ENCODE measurements around the gene SLC5A3. TPM values are rescaled to one million over a fixed set of nuclear protein-coding genes. Genes with fewer than 3 reads are reported as not detected.

Gene SLC5A3
- total and polyA plus RNA-seq, 12 donors: 2.3 to 63.9 (median 37.4) TPM

GRCh38 chr21:34083357-34083756, 10.0 kb downstream of the SLC5A3 start:
- TF ChIP-seq POLR2A (IDR thresholded peaks at IDR 0.05) (no peak), CTCF (IDR thresholded peaks at IDR 0.05) (no peak)
- no peaks in the 10 kb centered on the region for H3K27me3 ChIP-seq
- H3K9me3 ChIP-seq (replicated peaks in 1 of 3): no peaks in the 10 kb centered on the region
- no peak overlapping the region for H3K4me3 ChIP-seq
- H3K4me1 ChIP-seq (replicated peaks in 1 of 2): peaks cover 10 to 36% of the 10 kb centered on the region in 2 donors
- 88 to 92% (median 92%) methylated on average over 3 of the region's 3 CpGs for WGBS, 4 donors
- peaks cover 0 to 8% of the 10 kb centered on the region in 2 donors for H3K36me3 ChIP-seq (replicated peaks in 1 of 2)
- H3K27ac ChIP-seq: no peak overlapping the region
- intact Hi-C loops (cut with DNase I): no loop called here
- no peak for DNase-seq

- no peak for DNase-seq
- Histone ChIP-seq H3K27ac (no peak overlapping the region), H3K27me3 (no peaks in the 10 kb centered on the region), H3K9me3 (replicated peaks in 1 of 3) (no peaks in the 10 kb centered on the region), H3K4me3 (no peak overlapping the region), H3K36me3 (replicated peaks in 1 of 2) (peaks cover 0 to 8% of the 10 kb centered on the region in 2 donors), H3K4me1 (replicated peaks in 1 of 2) (peaks cover 0 to 29% of the 10 kb centered on the region in 2 donors)
- 93 to 98% (median 96%) methylated on average over 2 of the region's 2 CpGs for WGBS, 4 donors
- intact Hi-C loops (cut with DNase I): no loop called here
- no peak for TF ChIP-seq CTCF (IDR thresholded peaks at IDR 0.05)
- TF ChIP-seq POLR2A (IDR thresholded peaks at IDR 0.05): no peak
These were observed 11.8 kb downstream of the SLC5A3 start for GRCh38 chr21:34085129-34085528.

GRCh38 chr21:34086887-34087306, 13.5 kb downstream of the SLC5A3 start:
- Histone ChIP-seq H3K36me3 (replicated peaks in 1 of 2) (peaks cover 0 to 8% of the 10 kb centered on the region in 2 donors), H3K4me1 (replicated peaks in 1 of 2) (peaks cover 4 to 25% of the 10 kb centered on the region in 2 donors), H3K9me3 (replicated peaks in 1 of 3) (no peaks in the 10 kb centered on the region), H3K4me3 (no peak overlapping the region), H3K27ac (no peak overlapping the region), H3K27me3 (no peaks in the 10 kb centered on the region)
- TF ChIP-seq POLR2A (IDR thresholded peaks at IDR 0.05): no peak
- 90 to 100% (median 94%) methylated on average over 5 of the region's 5 CpGs for WGBS, 4 donors
- intact Hi-C loops (cut with DNase I): no loop called here
- no peak for DNase-seq

- no peak for DNase-seq
- WGBS, 4 donors: 96 to 100% (median 98%) methylated on average over 3 of the region's 3 CpGs
- Histone ChIP-seq H3K4me1 (replicated peaks in 1 of 2) (peaks cover 10 to 37% of the 10 kb centered on the region in 2 donors), H3K4me3 (no peak overlapping the region), H3K27me3 (no peaks in the 10 kb centered on the region), H3K36me3 (replicated peaks in 1 of 2) (peaks cover 0 to 8% of the 10 kb centered on the region in 2 donors), H3K9me3 (replicated peaks in 1 of 3) (no peaks in the 10 kb centered on the region), H3K27ac (no peak overlapping the region)
- intact Hi-C loops (cut with DNase I): no loop called here
- TF ChIP-seq CTCF (IDR thresholded peaks at IDR 0.05): no peak
- no peak for TF ChIP-seq POLR2A (IDR thresholded peaks at IDR 0.05)
These were observed 15.4 kb downstream of the SLC5A3 start for GRCh38 chr21:34088752-34089151.

GRCh38 chr21:34091032-34091431, 17.7 kb downstream of the SLC5A3 start:
- no peaks in the 10 kb centered on the region for H3K9me3 ChIP-seq (replicated peaks in 1 of 3)
- TF ChIP-seq POLR2A (IDR thresholded peaks at IDR 0.05) (no peak), CTCF (IDR thresholded peaks at IDR 0.05) (no peak)
- intact Hi-C loops (cut with DNase I): no loop called here
- no peak for DNase-seq
- 88 to 92% (median 89%) methylated on average over 3 to 4 of the region's 4 CpGs for WGBS, 4 donors
- H3K36me3 ChIP-seq (replicated peaks in 1 of 2): peaks cover 0 to 13% of the 10 kb centered on the region in 2 donors
- peaks cover 10 to 41% of the 10 kb centered on the region in 2 donors for H3K4me1 ChIP-seq (replicated peaks in 1 of 2)
- no peaks in the 10 kb centered on the region for H3K27me3 ChIP-seq
- no peak overlapping the region for H3K27ac ChIP-seq
- H3K4me3 ChIP-seq: no peak overlapping the region
